Keratinocyte (primary cell): ENCODE results near the gene MSL1. TPM values are rescaled to one million over a fixed set of nuclear protein-coding genes. Genes with fewer than 3 reads are reported as not detected.

ENCODE experiments used
- DNase-seq: peaks from one replicate; pipeline ENCODE4 v3.0.0-alpha.2; 2011; ENCODE audit warnings: low read depth, missing footprints, low spot score
- FAIRE-seq: peaks from 2 replicates; lab custom pipeline; 2011; peaks lifted over from hg19 to GRCh38; lab: Jason Lieb, UNC
- H2AFZ ChIP-seq: 2 replicates; pipeline ENCODE4 v1.6.0; 2012; ENCODE audit warnings: low read length, control low read depth, inconsistent platforms; ENCODE audit not compliant: control insufficient read depth
- H3K27ac ChIP-seq: 2 replicates; pipeline ENCODE4 v1.5.1; 2011; ENCODE audit warnings: low read length; ENCODE audit not compliant: control insufficient read depth, insufficient read depth
- H3K27me3 ChIP-seq: 3 replicates; pipeline ENCODE4 v1.6.0; 2011; ENCODE audit warnings: low read length; ENCODE audit not compliant: control insufficient read depth, insufficient read depth; ENCODE audit errors: extremely low read depth
- H3K36me3 ChIP-seq, 2 experiments: 2 replicates in 1 of 2; 3 replicates in 1 of 2; pipeline ENCODE4 v1.5.1; 2011; ENCODE audit warnings: low read length in 2 of 2, mild to moderate bottlenecking in 1 of 2; ENCODE audit not compliant: control insufficient read depth in 2 of 2, insufficient read depth in 2 of 2; ENCODE audit errors: extremely low read depth in 1 of 2
- H3K4me1 ChIP-seq: 3 replicates; pipeline ENCODE4 v1.5.1; 2011; ENCODE audit warnings: low read length; ENCODE audit not compliant: control insufficient read depth, insufficient read depth; ENCODE audit errors: extremely low read depth
- H3K4me2 ChIP-seq: 3 replicates; pipeline ENCODE4 v1.6.0; 2011; ENCODE audit warnings: low read depth, low read length; ENCODE audit not compliant: control insufficient read depth, insufficient read depth; ENCODE audit errors: extremely low read depth
- H3K4me3 ChIP-seq, 3 experiments: fragments of 200-600 bp in 1 of 3; sonication (generic) in 1 of 3; 2 replicates in 2 of 3; 3 replicates in 1 of 3; pipeline ENCODE4 v1.5.1; 2011 to 2016; ENCODE audit warnings: low read length in 3 of 3, mild to moderate bottlenecking in 3 of 3, control low read depth in 2 of 3, inconsistent platforms in 1 of 3, low read depth in 1 of 3, mixed read lengths in 1 of 3, mixed run types in 1 of 3, moderate library complexity in 1 of 3; ENCODE audit not compliant: control insufficient read depth in 2 of 3, insufficient read depth in 2 of 3; ENCODE audit errors: extremely low read depth in 1 of 3
- H3K79me2 ChIP-seq: 2 replicates; pipeline ENCODE4 v1.6.0; 2012; ENCODE audit warnings: low read length; ENCODE audit not compliant: control insufficient read depth, insufficient read depth
- H3K9ac ChIP-seq: 3 replicates; pipeline ENCODE4 v1.6.0; 2011; ENCODE audit warnings: low read length; ENCODE audit not compliant: control insufficient read depth, insufficient read depth; ENCODE audit errors: extremely low read depth
- H3K9me1 ChIP-seq: 3 replicates; pipeline ENCODE4 v1.6.0; 2011; ENCODE audit warnings: low read length; ENCODE audit not compliant: control insufficient read depth, insufficient read depth; ENCODE audit errors: extremely low read depth
- H3K9me3 ChIP-seq: 2 replicates; pipeline ENCODE4 v1.5.1; 2012; ENCODE audit warnings: low read depth, low read length; ENCODE audit not compliant: control insufficient read depth
- H4K20me1 ChIP-seq: 3 replicates; pipeline ENCODE4 v1.6.0; 2011; ENCODE audit warnings: low read length; ENCODE audit not compliant: control insufficient read depth, insufficient read depth; ENCODE audit errors: extremely low read depth
- EZH2 ChIP-seq: IDR thresholded peaks from one replicate; pipeline ENCODE4 v1.6.1; 2012; ENCODE audit warnings: inconsistent platforms, mild to moderate bottlenecking, low read length, moderate library complexity
- dilution Hi-C: fragments of 300-500 bp; cut with MboI; formaldehyde crosslinking; loops from one replicate; pipeline ENCODE4 v1.7.0; 2020; ENCODE audit warnings: low sequenced_read_pairs; ENCODE audit not compliant: extremely low pct_ligation_motif_present
- polyA plus RNA-seq, 5 experiments: library from polyadenylated mRNA; depleted of rRNA in 3 of 5; stranded (reverse) in 3 of 5; stranded (forward) in 1 of 5; unstranded in 1 of 5; fragments of >200 nt; gene quantifications; 1 replicate in 1 of 5; 2 replicates in 3 of 5; 3 replicates in 1 of 5; pipeline versions ENCODE4 v1.2.1 to v1.2.3, GENCODE V29; 2011 to 2012; ENCODE audit warnings: missing spikeins in 2 of 5, low read depth in 1 of 5, low replicate concordance in 1 of 5
- TF ChIP-seq, protein P1 (sequence below), 3 experiments: IDR thresholded peaks in 1 of 3; conservative IDR thresholded peaks in 1 of 3; optimal IDR thresholded peaks in 1 of 3; 2 replicates in 2 of 3; 3 replicates in 1 of 3; pipeline versions ENCODE3 to v1.5.1; 2011; ENCODE audit warnings: low read length in 3 of 3, mild to moderate bottlenecking in 3 of 3, moderate library complexity in 2 of 3, control low read depth in 1 of 3, inconsistent platforms in 1 of 3; ENCODE audit not compliant: insufficient read depth in 2 of 3; ENCODE audit errors: extremely low read depth in 1 of 3

Gene MSL1
- polyA plus RNA-seq, 1 donor (not counting 4 experiments of a cell fraction or from before 2014, with no cell fraction given), result 66.8 TPM

DNA sequence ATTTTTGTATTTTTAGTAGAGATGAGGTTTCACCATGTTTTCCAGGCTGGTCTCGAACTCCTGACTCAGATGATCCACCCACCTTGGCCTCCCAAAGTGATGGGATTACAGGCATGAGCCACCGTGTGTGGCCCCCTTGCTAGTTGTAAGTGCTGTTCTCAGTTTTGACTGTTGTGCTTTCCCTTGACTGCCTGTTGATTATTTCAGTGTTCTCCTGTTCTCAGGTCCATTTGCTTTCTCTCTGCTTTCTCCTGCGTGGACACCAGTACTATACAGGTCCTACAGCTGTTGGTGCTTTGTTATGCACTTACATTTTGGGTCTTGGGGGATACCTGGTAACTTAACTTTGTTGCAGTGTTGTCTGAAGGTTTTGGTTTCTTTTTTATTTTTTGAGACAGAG is 26.8 kb downstream of the MSL1 start:
- Histone ChIP-seq H3K4me1 (no peaks in the 10 kb centered on the region), H3K79me2 (peaks cover 46% of the 10 kb centered on the region), H3K27me3 (no peaks in the 10 kb centered on the region), H3K4me2 (no peak overlapping the region), H3K4me3 (no peak overlapping the region), H2AFZ (no peak overlapping the region), H3K36me3 (peaks cover 17 to 27% of the 10 kb centered on the region in 2 experiments), H3K27ac (no peak overlapping the region), H3K9me3 (no peaks in the 10 kb centered on the region), H3K9me1 (no peaks in the 10 kb centered on the region), H4K20me1 (no peaks in the 10 kb centered on the region), H3K9ac (no peak overlapping the region)
- dilution Hi-C loops, result no loop called here
- TF ChIP-seq, protein P1, sequence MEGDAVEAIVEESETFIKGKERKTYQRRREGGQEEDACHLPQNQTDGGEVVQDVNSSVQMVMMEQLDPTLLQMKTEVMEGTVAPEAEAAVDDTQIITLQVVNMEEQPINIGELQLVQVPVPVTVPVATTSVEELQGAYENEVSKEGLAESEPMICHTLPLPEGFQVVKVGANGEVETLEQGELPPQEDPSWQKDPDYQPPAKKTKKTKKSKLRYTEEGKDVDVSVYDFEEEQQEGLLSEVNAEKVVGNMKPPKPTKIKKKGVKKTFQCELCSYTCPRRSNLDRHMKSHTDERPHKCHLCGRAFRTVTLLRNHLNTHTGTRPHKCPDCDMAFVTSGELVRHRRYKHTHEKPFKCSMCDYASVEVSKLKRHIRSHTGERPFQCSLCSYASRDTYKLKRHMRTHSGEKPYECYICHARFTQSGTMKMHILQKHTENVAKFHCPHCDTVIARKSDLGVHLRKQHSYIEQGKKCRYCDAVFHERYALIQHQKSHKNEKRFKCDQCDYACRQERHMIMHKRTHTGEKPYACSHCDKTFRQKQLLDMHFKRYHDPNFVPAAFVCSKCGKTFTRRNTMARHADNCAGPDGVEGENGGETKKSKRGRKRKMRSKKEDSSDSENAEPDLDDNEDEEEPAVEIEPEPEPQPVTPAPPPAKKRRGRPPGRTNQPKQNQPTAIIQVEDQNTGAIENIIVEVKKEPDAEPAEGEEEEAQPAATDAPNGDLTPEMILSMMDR (optimal IDR thresholded peaks at IDR 0.05 in 1 of 3, IDR thresholded peaks at IDR 0.05 in 1 of 3, conservative IDR thresholded peaks at IDR 0.05 in 1 of 3; ENCODE audit: extremely low read depth in 1 of 3, insufficient read depth in 2 of 3, low read length in 3 of 3), result no peak
- no peak for TF ChIP-seq EZH2
- DNase-seq (no peak), FAIRE-seq (no peak)

DNA sequence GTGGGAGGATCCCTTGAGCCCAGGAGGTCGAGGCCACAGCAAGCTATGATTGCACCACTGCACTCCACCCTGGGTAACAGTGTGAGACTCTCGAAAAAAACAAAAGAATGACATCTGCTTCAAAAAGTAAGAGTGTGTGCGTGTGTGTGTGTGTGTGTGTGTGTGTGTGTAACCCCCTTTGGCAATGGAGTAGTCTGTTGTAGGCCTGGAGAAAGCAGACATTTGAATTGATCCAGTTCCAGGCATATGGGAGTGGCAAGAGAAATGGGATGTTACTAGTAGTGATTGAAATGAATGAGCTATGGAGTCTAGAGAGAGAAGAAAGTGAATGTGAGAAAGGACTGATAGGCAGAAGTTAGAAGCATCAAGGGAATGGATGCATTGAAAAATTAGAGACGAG is 28.5 kb downstream of the MSL1 start:
- FAIRE-seq (no peak), DNase-seq (no peak)
- no peaks in the 10 kb centered on the region for H4K20me1 ChIP-seq
- H3K27ac ChIP-seq, result no peak overlapping the region
- H2AFZ ChIP-seq, result no peak overlapping the region
- H3K27me3 ChIP-seq, result no peaks in the 10 kb centered on the region
- H3K79me2 ChIP-seq, result peaks cover 54% of the 10 kb centered on the region
- no peak overlapping the region for H3K4me3 ChIP-seq
- peaks cover 17 to 30% of the 10 kb centered on the region in 2 experiments for H3K36me3 ChIP-seq
- no peak overlapping the region for H3K4me2 ChIP-seq
- TF ChIP-seq, protein P1 (optimal IDR thresholded peaks at IDR 0.05 in 1 of 3, IDR thresholded peaks at IDR 0.05 in 1 of 3, conservative IDR thresholded peaks at IDR 0.05 in 1 of 3; ENCODE audit: extremely low read depth in 1 of 3, insufficient read depth in 2 of 3, low read length in 3 of 3), result no peak
- no peak for TF ChIP-seq EZH2
- H3K9ac ChIP-seq, result no peak overlapping the region
- H3K9me3 ChIP-seq, result no peaks in the 10 kb centered on the region
- no peaks in the 10 kb centered on the region for H3K4me1 ChIP-seq
- no peaks in the 10 kb centered on the region for H3K9me1 ChIP-seq
- dilution Hi-C loops, result no loop called here
